ENCODE data around the gene SULF2.

The SULF2 gene

GRCh38 chr20:47748823-47749222 is 36.5 kb downstream of the SULF2 start:
- no peak for ATAC-seq
- no peak for TF ChIP-seq ZC3H10 (CRISPR knock-in tag; IDR thresholded peaks at IDR 0.05)
- TF ChIP-seq, protein P1, sequence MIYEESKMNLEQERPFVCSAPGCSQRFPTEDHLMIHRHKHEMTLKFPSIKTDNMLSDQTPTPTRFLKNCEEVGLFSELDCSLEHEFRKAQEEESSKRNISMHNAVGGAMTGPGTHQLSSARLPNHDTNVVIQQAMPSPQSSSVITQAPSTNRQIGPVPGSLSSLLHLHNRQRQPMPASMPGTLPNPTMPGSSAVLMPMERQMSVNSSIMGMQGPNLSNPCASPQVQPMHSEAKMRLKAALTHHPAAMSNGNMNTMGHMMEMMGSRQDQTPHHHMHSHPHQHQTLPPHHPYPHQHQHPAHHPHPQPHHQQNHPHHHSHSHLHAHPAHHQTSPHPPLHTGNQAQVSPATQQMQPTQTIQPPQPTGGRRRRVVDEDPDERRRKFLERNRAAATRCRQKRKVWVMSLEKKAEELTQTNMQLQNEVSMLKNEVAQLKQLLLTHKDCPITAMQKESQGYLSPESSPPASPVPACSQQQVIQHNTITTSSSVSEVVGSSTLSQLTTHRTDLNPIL (CRISPR knock-in tag; IDR thresholded peaks at IDR 0.05; ENCODE audit: low read depth) = no peak
- no peak for TF ChIP-seq BACH2 (CRISPR knock-in tag; IDR thresholded peaks at IDR 0.05; ENCODE audit: borderline replicate concordance)
- TF ChIP-seq OSR1 (CRISPR knock-in tag; IDR thresholded peaks at IDR 0.05) = no peak
- no peak for TF ChIP-seq ZNF565 (CRISPR knock-in tag; conservative IDR thresholded peaks at IDR 0.05; ENCODE audit: low read depth)
- TF ChIP-seq GLIS3 (CRISPR knock-in tag; IDR thresholded peaks at IDR 0.05) = no peak
- no peak for TF ChIP-seq SNAI2 (CRISPR knock-in tag; IDR thresholded peaks at IDR 0.05)
- TF ChIP-seq CSDC2 (CRISPR knock-in tag; IDR thresholded peaks at IDR 0.05) = no peak
- TF ChIP-seq, protein P2, sequence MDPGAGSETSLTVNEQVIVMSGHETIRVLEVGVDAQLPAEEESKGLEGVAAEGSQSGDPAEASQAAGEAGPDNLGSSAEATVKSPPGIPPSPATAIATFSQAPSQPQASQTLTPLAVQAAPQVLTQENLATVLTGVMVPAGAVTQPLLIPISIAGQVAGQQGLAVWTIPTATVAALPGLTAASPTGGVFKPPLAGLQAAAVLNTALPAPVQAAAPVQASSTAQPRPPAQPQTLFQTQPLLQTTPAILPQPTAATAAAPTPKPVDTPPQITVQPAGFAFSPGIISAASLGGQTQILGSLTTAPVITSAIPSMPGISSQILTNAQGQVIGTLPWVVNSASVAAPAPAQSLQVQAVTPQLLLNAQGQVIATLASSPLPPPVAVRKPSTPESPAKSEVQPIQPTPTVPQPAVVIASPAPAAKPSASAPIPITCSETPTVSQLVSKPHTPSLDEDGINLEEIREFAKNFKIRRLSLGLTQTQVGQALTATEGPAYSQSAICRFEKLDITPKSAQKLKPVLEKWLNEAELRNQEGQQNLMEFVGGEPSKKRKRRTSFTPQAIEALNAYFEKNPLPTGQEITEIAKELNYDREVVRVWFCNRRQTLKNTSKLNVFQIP (CRISPR knock-in tag; IDR thresholded peaks at IDR 0.05; ENCODE audit: borderline replicate concordance, low read depth) = no peak
- TF ChIP-seq TOX (CRISPR knock-in tag; IDR thresholded peaks at IDR 0.05; ENCODE audit: borderline replicate concordance) = no peak
- TF ChIP-seq, protein P3, sequence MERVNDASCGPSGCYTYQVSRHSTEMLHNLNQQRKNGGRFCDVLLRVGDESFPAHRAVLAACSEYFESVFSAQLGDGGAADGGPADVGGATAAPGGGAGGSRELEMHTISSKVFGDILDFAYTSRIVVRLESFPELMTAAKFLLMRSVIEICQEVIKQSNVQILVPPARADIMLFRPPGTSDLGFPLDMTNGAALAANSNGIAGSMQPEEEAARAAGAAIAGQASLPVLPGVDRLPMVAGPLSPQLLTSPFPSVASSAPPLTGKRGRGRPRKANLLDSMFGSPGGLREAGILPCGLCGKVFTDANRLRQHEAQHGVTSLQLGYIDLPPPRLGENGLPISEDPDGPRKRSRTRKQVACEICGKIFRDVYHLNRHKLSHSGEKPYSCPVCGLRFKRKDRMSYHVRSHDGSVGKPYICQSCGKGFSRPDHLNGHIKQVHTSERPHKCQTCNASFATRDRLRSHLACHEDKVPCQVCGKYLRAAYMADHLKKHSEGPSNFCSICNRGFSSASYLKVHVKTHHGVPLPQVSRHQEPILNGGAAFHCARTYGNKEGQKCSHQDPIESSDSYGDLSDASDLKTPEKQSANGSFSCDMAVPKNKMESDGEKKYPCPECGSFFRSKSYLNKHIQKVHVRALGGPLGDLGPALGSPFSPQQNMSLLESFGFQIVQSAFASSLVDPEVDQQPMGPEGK (CRISPR knock-in tag; IDR thresholded peaks at IDR 0.05; ENCODE audit: borderline replicate concordance) = no peak
- no peak for TF ChIP-seq ZFP3 (CRISPR knock-in tag; IDR thresholded peaks at IDR 0.05)
- TF ChIP-seq PPARA (CRISPR knock-in tag; IDR thresholded peaks at IDR 0.05; ENCODE audit: borderline replicate concordance) = no peak
- no peak for TF ChIP-seq ZFP30 (CRISPR knock-in tag; IDR thresholded peaks at IDR 0.05)
- TF ChIP-seq ZNF70 (CRISPR knock-in tag; IDR thresholded peaks at IDR 0.05) = no peak
- no peak for TF ChIP-seq ISL1 (CRISPR knock-in tag; IDR thresholded peaks at IDR 0.05)
- TF ChIP-seq, protein P4, sequence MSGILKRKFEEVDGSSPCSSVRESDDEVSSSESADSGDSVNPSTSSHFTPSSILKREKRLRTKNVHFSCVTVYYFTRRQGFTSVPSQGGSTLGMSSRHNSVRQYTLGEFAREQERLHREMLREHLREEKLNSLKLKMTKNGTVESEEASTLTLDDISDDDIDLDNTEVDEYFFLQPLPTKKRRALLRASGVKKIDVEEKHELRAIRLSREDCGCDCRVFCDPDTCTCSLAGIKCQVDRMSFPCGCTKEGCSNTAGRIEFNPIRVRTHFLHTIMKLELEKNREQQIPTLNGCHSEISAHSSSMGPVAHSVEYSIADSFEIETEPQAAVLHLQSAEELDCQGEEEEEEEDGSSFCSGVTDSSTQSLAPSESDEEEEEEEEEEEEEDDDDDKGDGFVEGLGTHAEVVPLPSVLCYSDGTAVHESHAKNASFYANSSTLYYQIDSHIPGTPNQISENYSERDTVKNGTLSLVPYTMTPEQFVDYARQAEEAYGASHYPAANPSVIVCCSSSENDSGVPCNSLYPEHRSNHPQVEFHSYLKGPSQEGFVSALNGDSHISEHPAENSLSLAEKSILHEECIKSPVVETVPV (CRISPR knock-in tag; IDR thresholded peaks at IDR 0.05) = no peak
- no peak for TF ChIP-seq ESRRG (CRISPR knock-in tag; IDR thresholded peaks at IDR 0.05)
- TF ChIP-seq ZNF8 (CRISPR knock-in tag; IDR thresholded peaks at IDR 0.05) = no peak
- TF ChIP-seq TCF4 (CRISPR knock-in tag; IDR thresholded peaks at IDR 0.05; ENCODE audit: borderline replicate concordance) = no peak

GRCh38 chr20:47748069-47748468 is 37.2 kb downstream of the SULF2 start:
- TF ChIP-seq, protein P2 (CRISPR knock-in tag; IDR thresholded peaks at IDR 0.05; ENCODE audit: borderline replicate concordance, low read depth) = no peak
- no peak for TF ChIP-seq ZNF8 (CRISPR knock-in tag; IDR thresholded peaks at IDR 0.05)
- TF ChIP-seq BACH2 (CRISPR knock-in tag; IDR thresholded peaks at IDR 0.05; ENCODE audit: borderline replicate concordance) = no peak
- no peak for TF ChIP-seq ESRRG (CRISPR knock-in tag; IDR thresholded peaks at IDR 0.05)
- TF ChIP-seq SNAI2 (CRISPR knock-in tag; IDR thresholded peaks at IDR 0.05) = no peak
- TF ChIP-seq ZC3H10 (CRISPR knock-in tag; IDR thresholded peaks at IDR 0.05) = no peak
- no peak for TF ChIP-seq TCF4 (CRISPR knock-in tag; IDR thresholded peaks at IDR 0.05; ENCODE audit: borderline replicate concordance)
- TF ChIP-seq, protein P4 (CRISPR knock-in tag; IDR thresholded peaks at IDR 0.05) = no peak
- TF ChIP-seq, protein P1 (CRISPR knock-in tag; IDR thresholded peaks at IDR 0.05; ENCODE audit: low read depth) = no peak
- no peak for ATAC-seq
